ENCODE data around the gene KRTAP5-4.
"Not testable (repeated sequence)": the region's sequence is repeated elsewhere in the genome, so short reads cannot be mapped to it uniquely, and the experiment has no call there.

The KRTAP5-4 gene, protein sequence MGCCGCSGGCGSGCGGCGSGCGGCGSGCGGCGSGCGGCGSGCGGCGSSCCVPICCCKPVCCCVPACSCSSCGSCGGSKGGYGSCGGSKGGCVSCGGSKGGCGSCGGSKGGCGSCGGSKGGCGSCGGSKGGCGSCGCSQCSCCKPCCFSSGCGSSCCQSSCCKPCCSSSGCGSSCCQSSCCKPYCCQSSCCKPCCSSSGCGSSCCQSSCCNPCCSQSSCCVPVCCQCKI

DNA sequence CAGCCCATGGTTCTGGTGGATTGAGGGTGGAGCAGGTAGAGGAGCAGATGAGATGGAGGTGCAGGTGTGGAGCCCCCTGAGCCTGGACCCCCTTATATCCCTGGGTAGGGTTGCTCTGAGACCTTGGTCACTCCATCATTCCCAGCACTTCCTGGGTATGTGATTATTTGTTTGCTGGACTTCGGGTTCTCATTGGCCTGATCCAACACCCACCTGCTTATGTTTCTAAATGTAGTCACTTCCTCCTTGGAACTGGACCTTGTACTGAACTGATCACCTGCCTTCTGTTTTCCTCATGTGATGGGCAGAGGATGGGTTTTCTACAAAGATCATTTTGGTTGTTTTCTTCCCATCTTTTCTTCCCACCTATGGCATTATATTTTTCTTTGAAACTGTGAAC lies at the start of gene KRTAP5-4:
KRTAP5-4 (minus strand) TSS at position 53 of the 400 bp plus-strand sequence; CDS start at position 8, 45 bp downstream.
- Histone ChIP-seq H3K9ac (ENCODE audit: low read length) (no peak within 1 kb of the TSS), H3K4me3 (ENCODE audit: low read length) (no peak within 1 kb of the TSS), H3K27me3 (ENCODE audit: control insufficient read depth, insufficient read depth, low read length) (peaks cover 4% of the 10 kb centered on the region), H3K9me3 (ENCODE audit: control insufficient read depth, low read length) (no peaks in the 10 kb centered on the region), H3K4me1 (ENCODE audit: control insufficient read depth, insufficient read depth, low read length) (no peaks in the 10 kb centered on the region), H3K36me3 (ENCODE audit: control insufficient read depth, insufficient read depth, low read length) (no peaks in the 10 kb centered on the region)

DNA sequence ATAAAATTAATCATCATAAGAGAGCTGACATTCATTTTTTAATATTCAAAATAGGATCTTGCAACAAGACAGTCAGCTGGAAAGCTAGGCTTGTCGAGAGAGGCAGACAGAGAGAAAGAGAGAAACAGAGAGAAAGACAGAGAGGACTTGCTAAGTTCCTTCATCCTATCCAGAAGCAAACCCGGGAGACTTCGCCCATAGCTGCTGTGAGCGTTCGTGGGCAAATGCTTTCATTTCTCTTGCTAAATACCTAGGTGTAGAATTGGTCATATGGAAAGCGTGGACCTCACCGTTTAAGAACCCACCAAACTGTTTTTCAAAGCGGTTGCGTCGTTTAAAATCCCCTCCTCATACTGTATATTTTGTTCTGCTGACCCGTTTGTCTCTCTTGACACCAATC lies 49.7 kb upstream of the KRTAP5-4 start:
- no peak overlapping the region for H3K4me3 ChIP-seq (ENCODE audit: low read length)
- H3K27me3 ChIP-seq (ENCODE audit: control insufficient read depth, insufficient read depth, low read length) = peaks cover 34% of the 10 kb centered on the region
- H3K9me3 ChIP-seq (ENCODE audit: control insufficient read depth, low read length) = no peaks in the 10 kb centered on the region
- H3K36me3 ChIP-seq (ENCODE audit: control insufficient read depth, insufficient read depth, low read length) = no peaks in the 10 kb centered on the region
- no peak overlapping the region for H3K9ac ChIP-seq (ENCODE audit: low read length)
- H3K4me1 ChIP-seq (ENCODE audit: control insufficient read depth, insufficient read depth, low read length) = no peaks in the 10 kb centered on the region

DNA sequence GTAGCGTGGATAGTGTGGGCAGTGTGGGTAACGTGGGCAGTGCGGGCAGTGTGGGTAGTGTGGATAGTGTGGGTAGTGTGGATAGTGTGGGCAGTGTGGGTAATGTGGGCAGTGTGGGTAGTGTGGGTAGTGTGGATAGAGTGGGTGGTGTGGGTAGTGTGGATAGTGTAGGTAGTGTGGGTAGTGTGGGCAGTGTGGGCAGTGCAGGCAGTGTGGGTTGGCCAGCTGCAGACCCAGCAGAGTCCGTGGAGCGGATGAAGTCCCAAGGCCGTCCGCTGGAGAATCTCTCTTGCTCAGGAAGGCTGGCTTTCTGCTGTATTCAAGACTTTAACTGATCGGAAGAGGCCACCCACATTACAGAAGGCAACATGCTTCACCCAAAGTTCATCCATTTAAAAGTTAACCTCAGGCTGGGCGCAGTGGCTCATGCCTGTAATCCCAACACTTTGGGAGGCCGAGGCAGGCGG lies 49.0 kb upstream of the KRTAP5-4 start:
- Histone ChIP-seq H3K9me3 (ENCODE audit: control insufficient read depth, low read length) (no peaks in the 10 kb centered on the region), H3K9ac (ENCODE audit: low read length) (no peak overlapping the region), H3K27me3 (ENCODE audit: control insufficient read depth, insufficient read depth, low read length) (peaks cover 31% of the 10 kb centered on the region), H3K36me3 (ENCODE audit: control insufficient read depth, insufficient read depth, low read length) (no peaks in the 10 kb centered on the region), H3K4me1 (ENCODE audit: control insufficient read depth, insufficient read depth, low read length) (no peaks in the 10 kb centered on the region), H3K4me3 (ENCODE audit: low read length) (no peak overlapping the region)

- H3K4me3 ChIP-seq (ENCODE audit: low read length) = not testable (repeated sequence)
Observed at GRCh38 chr11:1670457-1670856, 48.5 kb upstream of the KRTAP5-4 start.

DNA sequence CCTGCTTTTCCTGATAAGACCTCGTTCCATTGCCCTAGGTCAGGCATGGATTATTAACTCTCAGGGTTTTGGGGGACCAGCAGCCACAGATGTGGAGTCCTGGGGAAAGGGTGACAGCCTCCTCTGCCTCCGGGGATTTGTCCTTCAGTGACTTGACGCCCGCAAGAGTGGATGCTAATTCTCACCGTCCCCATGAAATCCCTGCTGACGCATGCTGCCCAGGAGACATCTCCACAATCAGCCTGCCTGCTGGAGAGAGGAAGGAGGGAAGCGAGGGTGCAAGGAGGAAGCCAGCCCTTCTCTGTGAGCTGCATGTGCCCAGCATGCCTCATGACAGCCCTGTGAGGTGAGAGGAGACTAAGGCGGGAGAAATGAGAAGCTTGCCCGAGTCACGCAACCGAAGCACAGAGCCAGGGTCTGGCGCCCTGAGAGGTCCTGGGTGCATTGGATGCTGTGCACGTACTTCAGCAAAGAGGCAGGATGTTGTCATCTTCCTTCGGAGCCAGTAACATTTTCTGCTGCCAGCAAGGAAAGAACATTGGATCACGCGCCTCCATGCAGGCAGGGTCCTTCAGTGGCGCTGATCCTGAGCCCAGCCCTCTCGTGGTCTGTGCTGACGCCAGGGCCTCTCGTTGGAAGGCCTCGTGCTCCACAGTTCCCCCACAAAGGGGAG lies 47.7 kb upstream of the KRTAP5-4 start:
- H3K27me3 ChIP-seq (ENCODE audit: control insufficient read depth, insufficient read depth, low read length) = peaks cover 27% of the 10 kb centered on the region
- H3K4me1 ChIP-seq (ENCODE audit: control insufficient read depth, insufficient read depth, low read length) = no peaks in the 10 kb centered on the region
- no peaks in the 10 kb centered on the region for H3K9me3 ChIP-seq (ENCODE audit: control insufficient read depth, low read length)
- H3K9ac ChIP-seq (ENCODE audit: low read length) = no peak overlapping the region
- no peak overlapping the region for H3K4me3 ChIP-seq (ENCODE audit: low read length)
- H3K36me3 ChIP-seq (ENCODE audit: control insufficient read depth, insufficient read depth, low read length) = no peaks in the 10 kb centered on the region

More at GRCh38 chr11:1670457-1670856, 48.5 kb upstream of the KRTAP5-4 start:
- not testable (repeated sequence) for H3K36me3 ChIP-seq (ENCODE audit: control insufficient read depth, insufficient read depth, low read length); H3K4me1 ChIP-seq (ENCODE audit: control insufficient read depth, insufficient read depth, low read length); H3K9ac ChIP-seq (ENCODE audit: low read length); H3K9me3 ChIP-seq (ENCODE audit: control insufficient read depth, low read length)
- H3K27me3 ChIP-seq (ENCODE audit: control insufficient read depth, insufficient read depth, low read length) = peaks cover 31% of the 10 kb centered on the region

GRCh38 chr11:1668911-1669473 lies 47.1 kb upstream of the KRTAP5-4 start:
- H3K9ac ChIP-seq (ENCODE audit: low read length) = no peak overlapping the region
- H3K9me3 ChIP-seq (ENCODE audit: control insufficient read depth, low read length) = no peaks in the 10 kb centered on the region
- no peak overlapping the region for H3K4me3 ChIP-seq (ENCODE audit: low read length)
- peaks cover 21% of the 10 kb centered on the region for H3K27me3 ChIP-seq (ENCODE audit: control insufficient read depth, insufficient read depth, low read length)
- H3K36me3 ChIP-seq (ENCODE audit: control insufficient read depth, insufficient read depth, low read length) = no peaks in the 10 kb centered on the region
- no peaks in the 10 kb centered on the region for H3K4me1 ChIP-seq (ENCODE audit: control insufficient read depth, insufficient read depth, low read length)

DNA sequence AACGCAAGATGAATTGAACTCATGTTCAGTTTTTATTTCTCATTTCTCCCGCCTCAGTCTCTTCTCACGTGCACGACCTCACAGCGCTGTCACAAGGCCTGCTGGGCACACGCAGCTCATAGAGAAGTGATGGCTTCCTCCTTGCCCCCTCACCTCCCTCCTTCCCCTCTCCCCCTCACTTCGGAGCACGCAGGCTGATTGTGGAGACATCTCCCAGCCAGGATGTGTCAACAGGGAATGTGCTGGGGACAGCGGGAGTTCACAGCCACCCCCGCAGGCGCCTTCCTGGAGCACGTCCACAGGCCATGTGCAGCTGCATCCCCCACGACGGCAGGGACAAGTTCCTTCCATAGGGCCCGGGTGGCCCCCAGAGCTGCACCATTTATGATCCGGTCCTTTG lies 46.0 kb upstream of the KRTAP5-4 start:
- no peaks in the 10 kb centered on the region for H3K36me3 ChIP-seq (ENCODE audit: control insufficient read depth, insufficient read depth, low read length)
- peaks cover 12% of the 10 kb centered on the region for H3K27me3 ChIP-seq (ENCODE audit: control insufficient read depth, insufficient read depth, low read length)
- no peak overlapping the region for H3K4me3 ChIP-seq (ENCODE audit: low read length)
- H3K9me3 ChIP-seq (ENCODE audit: control insufficient read depth, low read length) = no peaks in the 10 kb centered on the region
- no peak overlapping the region for H3K9ac ChIP-seq (ENCODE audit: low read length)
- H3K4me1 ChIP-seq (ENCODE audit: control insufficient read depth, insufficient read depth, low read length) = no peaks in the 10 kb centered on the region

GRCh38 chr11:1667121-1667850 lies 45.3 kb upstream of the KRTAP5-4 start:
- H3K27me3 ChIP-seq (ENCODE audit: control insufficient read depth, insufficient read depth, low read length) = peaks cover 12% of the 10 kb centered on the region
- H3K4me1 ChIP-seq (ENCODE audit: control insufficient read depth, insufficient read depth, low read length) = no peaks in the 10 kb centered on the region
- no peak overlapping the region for H3K4me3 ChIP-seq (ENCODE audit: low read length)
- H3K9ac ChIP-seq (ENCODE audit: low read length) = no peak overlapping the region
- H3K9me3 ChIP-seq (ENCODE audit: control insufficient read depth, low read length) = no peaks in the 10 kb centered on the region
- no peaks in the 10 kb centered on the region for H3K36me3 ChIP-seq (ENCODE audit: control insufficient read depth, insufficient read depth, low read length)

DNA sequence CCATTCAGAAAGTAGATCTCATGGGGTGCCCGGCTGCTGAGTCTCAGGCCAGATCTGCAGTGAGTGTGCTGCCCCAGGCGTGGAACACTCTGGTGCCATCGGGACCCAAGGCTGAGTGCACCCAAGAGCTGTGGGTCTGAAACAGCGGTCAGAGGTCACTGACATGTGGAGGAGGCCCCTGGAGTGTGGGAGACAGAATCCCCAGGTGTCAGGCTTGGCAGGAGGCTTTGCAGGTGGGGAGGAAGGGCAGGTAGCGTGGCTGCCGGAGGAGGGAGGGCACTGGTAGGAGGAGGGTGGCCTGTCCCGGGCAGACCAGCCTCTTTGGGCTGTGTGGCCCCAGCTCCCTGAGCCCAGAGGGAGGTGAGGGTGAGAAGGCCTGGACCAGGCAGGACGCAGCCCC lies 43.4 kb upstream of the KRTAP5-4 start:
- Histone ChIP-seq H3K4me3 (ENCODE audit: low read length) (no peak overlapping the region), H3K27me3 (ENCODE audit: control insufficient read depth, insufficient read depth, low read length) (peaks cover 10% of the 10 kb centered on the region), H3K4me1 (ENCODE audit: control insufficient read depth, insufficient read depth, low read length) (peaks cover 5% of the 10 kb centered on the region), H3K36me3 (ENCODE audit: control insufficient read depth, insufficient read depth, low read length) (no peaks in the 10 kb centered on the region), H3K9ac (ENCODE audit: low read length) (no peak overlapping the region), H3K9me3 (ENCODE audit: control insufficient read depth, low read length) (no peaks in the 10 kb centered on the region)

- not testable (repeated sequence) for H3K36me3 ChIP-seq (ENCODE audit: control insufficient read depth, insufficient read depth, low read length); H3K9me3 ChIP-seq (ENCODE audit: control insufficient read depth, low read length); H3K4me1 ChIP-seq (ENCODE audit: control insufficient read depth, insufficient read depth, low read length); H3K4me3 ChIP-seq (ENCODE audit: low read length); H3K9ac ChIP-seq (ENCODE audit: low read length)
- peaks cover 14% of the 10 kb centered on the region for H3K27me3 ChIP-seq (ENCODE audit: control insufficient read depth, insufficient read depth, low read length)
Observed at GRCh38 chr11:1662699-1663283, 40.9 kb upstream of the KRTAP5-4 start.

GRCh38 chr11:1661454-1662269 lies 39.7 kb upstream of the KRTAP5-4 start:
- H3K9me3 ChIP-seq (ENCODE audit: control insufficient read depth, low read length); H3K4me3 ChIP-seq (ENCODE audit: low read length); H3K4me1 ChIP-seq (ENCODE audit: control insufficient read depth, insufficient read depth, low read length); H3K27me3 ChIP-seq (ENCODE audit: control insufficient read depth, insufficient read depth, low read length); H3K9ac ChIP-seq (ENCODE audit: low read length); H3K36me3 ChIP-seq (ENCODE audit: control insufficient read depth, insufficient read depth, low read length): not testable (repeated sequence)

All from mucosa of stomach (tissue), 1 donor.